Transverse colon (tissue), 4 donors: ENCODE measurements around the gene PRADC1. TPM values are rescaled to one million over a fixed set of nuclear protein-coding genes. Genes with fewer than 3 reads are reported as not detected.

Experiments used
- DNase-seq: peaks from one replicate; pipeline ENCODE4 v3.0.0-alpha.2; 2019
- H3K27ac ChIP-seq, 4 donors: fragments of 200-600 bp; sonication (generic); 2 replicates each; pipeline ENCODE4 v1.5.1; 2016 to 2018; ENCODE audit warnings: inconsistent platforms in 4 of 4
- H3K27me3 ChIP-seq: fragments of 200-600 bp; sonication (generic); 2 replicates; pipeline ENCODE4 v1.5.1; 2017; ENCODE audit warnings: inconsistent platforms
- H3K36me3 ChIP-seq, 4 donors: fragments of 200-600 bp; sonication (generic); 2 replicates each; pipeline ENCODE4 v1.5.1; 2017 to 2019; ENCODE audit warnings: inconsistent platforms in 4 of 4
- H3K4me1 ChIP-seq, 4 donors: fragments of 200-600 bp; sonication (generic); 2 replicates each; pipeline ENCODE4 v1.5.1; 2017 to 2020; ENCODE audit warnings: inconsistent platforms in 4 of 4
- H3K4me3 ChIP-seq, 4 donors: fragments of 200-600 bp; sonication (generic); 1 replicate in 1 of 4; 2 replicates in 3 of 4; pipeline versions ENCODE4 v1.5.1 to v1.6.1; 2017 to 2019; ENCODE audit warnings: inconsistent platforms in 4 of 4
- H3K9me3 ChIP-seq, 2 donors: fragments of 200-600 bp; sonication (generic); 2 replicates each; pipeline ENCODE4 v1.5.1; 2017 to 2019; ENCODE audit warnings: inconsistent platforms in 2 of 2
- CTCF ChIP-seq, 5 experiments: fragments of 200-600 bp in 3 of 5; fragments of 450-650 bp in 2 of 5; sonication (generic) in 3 of 5; IDR thresholded peaks; 1 replicate in 2 of 5; 2 replicates in 3 of 5; pipeline ENCODE4 v1.5.1; 2016 to 2017; ENCODE audit warnings: antibody characterized with exemption in 5 of 5, inconsistent platforms in 3 of 5, mild to moderate bottlenecking in 2 of 5, moderate library complexity in 1 of 5
- EP300 ChIP-seq: sonication (generic); formaldehyde crosslinking; IDR thresholded peaks from one replicate; pipeline ENCODE4 v1.6.1; 2017; ENCODE audit warnings: antibody characterized with exemption, low read depth
- POLR2A ChIP-seq: fragments of 450-650 bp; IDR thresholded peaks from one replicate; pipeline ENCODE4 v1.6.1; 2016; ENCODE audit warnings: antibody characterized with exemption, mild to moderate bottlenecking, moderate library complexity
- POLR2AphosphoS5 ChIP-seq, 3 donors: sonication (generic); formaldehyde crosslinking; IDR thresholded peaks; one replicate each; pipeline ENCODE4 v1.6.1; 2016; ENCODE audit warnings: antibody characterized with exemption in 3 of 3
- WGBS, 2 donors: methylation state at CpG; one replicate each; pipeline ENCODE4 v1.1.5; 2018; ENCODE audit warnings: low coverage in 1 of 2; 5-methylcytosine and 5-hydroxymethylcytosine counted together
- in situ Hi-C, 4 donors: fragments of 200-750 bp; cut with MboI; loops; one replicate each; pipeline versions ENCODE4 v1.15.0 to v1.15.1; 2017; ENCODE audit warnings: low sequenced_read_pairs in 3 of 4, low pct_ligation_motif_present in 1 of 4, low pct_unique_long_range_greater_than_20kb in 1 of 4
- intact Hi-C: fragments of 100-400 bp; cut with DNase I; formaldehyde crosslinking; loops from one replicate; pipeline ENCODE4 v1.15.1; 2023; ENCODE audit warnings: low total_unique reads
- total RNA-seq, 4 donors: library from RNA; depleted of rRNA; stranded (reverse); fragments of >200 nt; gene quantifications; one replicate each; pipeline ENCODE4 v1.1.0, GENCODE V29; 2016

Gene PRADC1
- total RNA-seq, 4 donors from 2014 or later: 44.3 to 77.1 (median 61.8) TPM

- Histone ChIP-seq H3K36me3 (peaks cover 0 to 84% (median 43%) of the 10 kb centered on the region in 4 donors), H3K4me3 (no peak overlapping the region), H3K9me3 (no peaks in the 10 kb centered on the region), H3K27ac (no peak overlapping the region), H3K27me3 (no peaks in the 10 kb centered on the region), H3K4me1 (no peaks in the 10 kb centered on the region)
- TF ChIP-seq CTCF (IDR thresholded peaks at IDR 0.05) (no peak), EP300 (no peak), POLR2AphosphoS5 (IDR thresholded peaks at IDR 0.05) (no peak), POLR2A (no peak)
- 87% methylated on average over 3 of the region's 3 CpGs; no CpG with 5 or more reads in 1 of the 2 donors for WGBS, 2 donors
- in situ Hi-C loops (loop anchor here in 1 of 4 donors (25.0 kb wide), 1 partner anchor 493 kb away; the partner anchor contains the start of gene TPRKB), intact Hi-C loops (loop anchor here (10.0 kb wide), 1 partner anchor 140 kb away; the partner anchor contains the start of gene ALMS1)
- no peak for DNase-seq
Observed at GRCh38 chr2:73244580-73244979, 11.5 kb upstream of the PRADC1 start.

DNA sequence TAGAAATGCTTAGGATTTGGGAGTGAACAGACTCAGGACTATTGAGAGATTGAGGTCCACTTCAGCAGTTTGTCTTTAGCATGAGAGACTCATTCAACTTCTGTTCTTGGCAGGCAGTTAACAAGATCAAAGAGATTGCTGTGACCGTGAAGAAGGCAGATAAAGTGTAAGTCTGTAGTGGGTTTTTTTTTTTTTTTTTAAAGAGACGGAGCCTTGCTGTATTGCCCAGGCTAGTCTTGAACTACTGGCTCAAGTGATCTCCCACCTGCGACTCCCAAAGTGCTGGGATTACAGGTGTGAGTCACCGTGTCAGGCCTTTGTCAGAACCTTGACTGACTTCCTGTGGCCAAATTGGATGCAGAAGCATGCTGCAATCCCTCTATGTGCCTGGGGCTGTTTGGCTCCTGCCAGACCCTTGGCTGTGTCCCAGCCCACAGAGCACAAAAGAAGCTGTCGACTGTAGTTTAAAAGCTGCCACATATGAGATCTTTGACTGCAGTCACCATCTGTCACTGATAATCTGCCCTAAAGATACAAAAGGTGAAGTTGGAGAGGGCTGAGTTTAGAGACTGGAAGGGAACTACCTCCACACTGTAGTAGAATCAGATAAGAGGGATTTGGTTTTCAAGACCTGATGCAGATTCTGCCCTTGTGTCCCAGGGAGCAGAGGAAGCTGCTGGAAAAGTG lies 11.0 kb upstream of the PRADC1 start:
- intact Hi-C loops (loop anchor here (10.0 kb wide), 1 partner anchor 141 kb away; the partner anchor contains the start of gene ALMS1), in situ Hi-C loops (loop anchor here in 1 of 4 donors (25.0 kb wide), 1 partner anchor 493 kb away; the partner anchor contains the start of gene TPRKB)
- peaks cover 0 to 78% (median 41%) of the 10 kb centered on the region in 4 donors for H3K36me3 ChIP-seq
- no peak for DNase-seq
- no peaks in the 10 kb centered on the region for H3K27me3 ChIP-seq
- no peak overlapping the region for H3K4me3 ChIP-seq
- 20 to 75% methylated on average over 1 to 5 of the region's 5 CpGs for WGBS, 2 donors
- peaks cover 0 to 2% (median 0%) of the 10 kb centered on the region in 4 donors for H3K4me1 ChIP-seq
- no peak overlapping the region for H3K27ac ChIP-seq
- TF ChIP-seq EP300: no peak
- no peak for TF ChIP-seq POLR2AphosphoS5 (IDR thresholded peaks at IDR 0.05)
- TF ChIP-seq POLR2A: no peak
- no peak for TF ChIP-seq CTCF (IDR thresholded peaks at IDR 0.05)
- no peaks in the 10 kb centered on the region for H3K9me3 ChIP-seq

- WGBS, 2 donors: 44 to 80% methylated on average over 1 to 3 of the region's 3 CpGs
- H3K4me1 ChIP-seq: peaks cover 11 to 32% (median 21%) of the 10 kb centered on the region in 4 donors
- H3K27ac ChIP-seq: no peak overlapping the region
- DNase-seq: no peak
- no peaks in the 10 kb centered on the region for H3K27me3 ChIP-seq
- no peaks in the 10 kb centered on the region for H3K9me3 ChIP-seq
- intact Hi-C loops (loop anchor here (10.0 kb wide), 1 partner anchor 145 kb away; the partner anchor contains the start of gene ALMS1), in situ Hi-C loops (loop anchor here in 1 of 4 donors (25.0 kb wide), 1 partner anchor 498 kb away; the partner anchor contains the start of gene TPRKB)
- H3K4me3 ChIP-seq: no peak overlapping the region
- TF ChIP-seq POLR2AphosphoS5 (IDR thresholded peaks at IDR 0.05): no peak
- no peak for TF ChIP-seq POLR2A
- TF ChIP-seq EP300: no peak
- TF ChIP-seq CTCF (IDR thresholded peaks at IDR 0.05): no peak
- H3K36me3 ChIP-seq: peaks cover 0 to 37% (median 18%) of the 10 kb centered on the region in 4 donors
Observed at GRCh38 chr2:73239776-73240175, 6.7 kb upstream of the PRADC1 start.

DNA sequence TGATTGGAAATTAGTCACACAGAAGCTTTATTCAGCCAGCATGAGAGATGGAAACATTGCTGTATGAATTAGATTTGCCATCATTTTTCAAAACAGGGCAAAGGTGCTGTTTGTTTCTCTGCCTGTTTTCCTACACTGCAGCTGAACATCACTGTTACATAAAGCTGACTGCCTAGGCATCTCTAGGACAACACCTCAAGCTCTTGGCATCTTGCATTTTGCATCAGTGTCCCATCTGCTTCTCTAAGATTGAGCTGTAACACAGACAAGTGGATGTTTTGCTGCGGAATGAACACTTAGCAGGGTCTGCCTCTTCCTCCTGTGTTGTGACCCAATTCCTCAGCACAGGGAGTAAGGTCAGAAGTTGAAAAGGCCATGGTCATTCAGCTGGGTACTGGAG lies 5.9 kb upstream of the PRADC1 start:
- in situ Hi-C loops: loop anchor here in 1 of 4 donors (25.0 kb wide), 1 partner anchor 498 kb away; the partner anchor contains the start of gene TPRKB
- H3K9me3 ChIP-seq: no peaks in the 10 kb centered on the region
- H3K4me3 ChIP-seq: no peak overlapping the region
- no peak for TF ChIP-seq EP300
- TF ChIP-seq POLR2A: no peak
- TF ChIP-seq CTCF (IDR thresholded peaks at IDR 0.05): no peak
- H3K27me3 ChIP-seq: no peaks in the 10 kb centered on the region
- peaks cover 11 to 33% (median 21%) of the 10 kb centered on the region in 4 donors for H3K4me1 ChIP-seq
- no peak overlapping the region for H3K27ac ChIP-seq
- WGBS, 2 donors: 92% methylated on average over 1 of the region's 1 CpG; no CpG with 5 or more reads in 1 of the 2 donors
- H3K36me3 ChIP-seq: peaks cover 0 to 29% (median 14%) of the 10 kb centered on the region in 4 donors
- intact Hi-C loops: no loop called here
- DNase-seq: no peak
